Fibroblast of lung (primary cell): ENCODE results near the gene ZSCAN5C. TPM values are rescaled to one million over a fixed set of nuclear protein-coding genes. Genes with fewer than 3 reads are reported as not detected.

ENCODE experiments used
- DNase-seq, 2 donors: peaks; one replicate each; pipeline versions ENCODE4 v3.0.0 to v3.0.0-alpha.2; 2010; ENCODE audit warnings: low read depth in 2 of 2
- H2AFZ ChIP-seq: 2 replicates; pipeline ENCODE4 v1.5.1; 2012; ENCODE audit warnings: low read length, control low read depth, inconsistent platforms
- H3K27ac ChIP-seq: 2 replicates; pipeline ENCODE4 v1.5.1; 2011; ENCODE audit warnings: low read length, control low read depth; ENCODE audit not compliant: insufficient read depth
- H3K27me3 ChIP-seq: 2 replicates; pipeline ENCODE4 v1.5.1; 2011; ENCODE audit warnings: mild to moderate bottlenecking, low read length; ENCODE audit not compliant: control insufficient read depth, insufficient read depth
- H3K36me3 ChIP-seq: 2 replicates; pipeline ENCODE4 v1.5.1; 2011; ENCODE audit warnings: low read length; ENCODE audit not compliant: control insufficient read depth, insufficient read depth
- H3K4me1 ChIP-seq: 2 replicates; pipeline ENCODE4 v1.5.1; 2011; ENCODE audit warnings: low read length; ENCODE audit not compliant: control insufficient read depth, insufficient read depth; ENCODE audit errors: extremely low read depth
- H3K4me2 ChIP-seq: 2 replicates; pipeline ENCODE4 v1.5.1; 2011; ENCODE audit warnings: low read length, control low read depth; ENCODE audit not compliant: insufficient read depth; ENCODE audit errors: extremely low read depth
- H3K4me3 ChIP-seq, 4 experiments: fragments of 200-600 bp in 1 of 4; sonication (generic) in 1 of 4; replicated peaks in 1 of 4; 2 replicates each; pipeline ENCODE4 v1.5.1; 2011 to 2016; ENCODE audit warnings: low read length in 4 of 4, low read depth in 3 of 4, mild to moderate bottlenecking in 3 of 4, control low read depth in 2 of 4, inconsistent platforms in 1 of 4, mixed read lengths in 1 of 4; ENCODE audit not compliant: insufficient read depth in 1 of 4; ENCODE audit errors: control extremely low read depth in 1 of 4
- H3K79me2 ChIP-seq: 2 replicates; pipeline ENCODE4 v1.5.1; 2012; ENCODE audit warnings: mild to moderate bottlenecking, low read length, inconsistent platforms; ENCODE audit not compliant: control insufficient read depth, insufficient read depth
- H3K9ac ChIP-seq: 2 replicates; pipeline ENCODE4 v1.5.1; 2011; ENCODE audit warnings: mild to moderate bottlenecking, low read length, control low read depth; ENCODE audit not compliant: insufficient read depth
- H3K9me3 ChIP-seq: 2 replicates; pipeline ENCODE4 v1.5.1; 2012; ENCODE audit warnings: low read depth, low read length; ENCODE audit not compliant: control insufficient read depth, insufficient read depth
- H4K20me1 ChIP-seq: 2 replicates; pipeline ENCODE4 v1.5.1; 2011; ENCODE audit warnings: low read length; ENCODE audit not compliant: control insufficient read depth, insufficient read depth; ENCODE audit errors: extremely low read depth
- EZH2 ChIP-seq: IDR thresholded peaks from 2 replicates; pipeline ENCODE4 v1.5.1; 2012; ENCODE audit warnings: low read length, control low read depth, mild to moderate bottlenecking; ENCODE audit errors: missing control alignments
- polyA minus RNA-seq: library from RNA; depleted of rRNA, polyadenylated mRNA; stranded (reverse); fragments of >200 nt; gene quantifications from 2 replicates; pipeline ENCODE4 v1.2.3, GENCODE V29; 2011; ENCODE audit warnings: low replicate concordance
- polyA plus RNA-seq, 2 donors: library from polyadenylated mRNA; depleted of rRNA in 1 of 2; stranded (reverse) in 1 of 2; unstranded in 1 of 2; fragments of >200 nt; gene quantifications; 2 replicates each; pipeline ENCODE4 v1.2.1, GENCODE V29; 2011 to 2012; ENCODE audit warnings: missing spikeins in 1 of 2
- total RNA-seq: library from RNA; depleted of rRNA; stranded (reverse); fragments of >200 nt; gene quantifications from 2 replicates; pipeline ENCODE4 v1.2.1, GENCODE V29; 2014
- TF ChIP-seq, protein P1 (sequence below), 2 donors: IDR thresholded peaks in 1 of 2; conservative IDR thresholded peaks in 1 of 2; 1 replicate in 1 of 2; 2 replicates in 1 of 2; pipeline ENCODE4 v1.5.1; 2011 to 2012; ENCODE audit warnings: low read length in 2 of 2, control low read depth in 1 of 2, inconsistent platforms in 1 of 2, low read depth in 1 of 2, mild to moderate bottlenecking in 1 of 2

Gene ZSCAN5C
- total RNA-seq (not detected in 2 replicates), polyA plus RNA-seq (not detected in 2 replicates), polyA minus RNA-seq (not detected in 2 replicates)
- polyA plus RNA-seq (2012), result not detected in 2 replicates

DNA sequence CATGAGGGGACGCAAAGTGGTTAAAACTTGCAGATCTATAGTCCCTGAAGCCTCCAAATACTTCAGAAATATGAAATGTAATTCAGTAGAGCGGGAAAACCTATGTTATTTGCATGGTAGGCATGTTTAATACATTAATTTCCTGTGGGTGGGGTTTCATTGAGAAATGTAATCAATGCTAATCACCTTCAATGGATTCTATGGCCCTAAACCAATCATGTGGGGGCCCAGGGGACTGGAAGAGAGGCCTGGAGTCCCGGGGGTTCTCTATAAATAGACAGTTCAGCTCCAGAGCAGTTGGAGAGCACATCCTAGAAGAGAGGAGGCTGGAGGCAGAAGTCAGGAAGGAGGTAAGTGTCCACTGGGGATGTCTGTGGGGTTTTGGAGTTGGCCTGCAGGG is at the start of gene ZSCAN5C:
Gene ZSCAN5C (plus strand): TSS at position 301 of the 400 bp plus-strand sequence. CDS start 3,641 bp downstream, outside the sequence.
- H3K27ac ChIP-seq, result no peak within 1 kb of the TSS
- no peaks in the 10 kb centered on the region for H3K9me3 ChIP-seq
- no peaks in the 10 kb centered on the region for H3K4me1 ChIP-seq
- no peak within 1 kb of the TSS for H3K9ac ChIP-seq
- H3K79me2 ChIP-seq, result no peaks in the 10 kb centered on the region
- H3K4me2 ChIP-seq, result no peak within 1 kb of the TSS
- H3K27me3 ChIP-seq, result no peaks in the 10 kb centered on the region
- no peak for DNase-seq
- no peaks in the 10 kb centered on the region for H3K36me3 ChIP-seq
- TF ChIP-seq, protein P1, sequence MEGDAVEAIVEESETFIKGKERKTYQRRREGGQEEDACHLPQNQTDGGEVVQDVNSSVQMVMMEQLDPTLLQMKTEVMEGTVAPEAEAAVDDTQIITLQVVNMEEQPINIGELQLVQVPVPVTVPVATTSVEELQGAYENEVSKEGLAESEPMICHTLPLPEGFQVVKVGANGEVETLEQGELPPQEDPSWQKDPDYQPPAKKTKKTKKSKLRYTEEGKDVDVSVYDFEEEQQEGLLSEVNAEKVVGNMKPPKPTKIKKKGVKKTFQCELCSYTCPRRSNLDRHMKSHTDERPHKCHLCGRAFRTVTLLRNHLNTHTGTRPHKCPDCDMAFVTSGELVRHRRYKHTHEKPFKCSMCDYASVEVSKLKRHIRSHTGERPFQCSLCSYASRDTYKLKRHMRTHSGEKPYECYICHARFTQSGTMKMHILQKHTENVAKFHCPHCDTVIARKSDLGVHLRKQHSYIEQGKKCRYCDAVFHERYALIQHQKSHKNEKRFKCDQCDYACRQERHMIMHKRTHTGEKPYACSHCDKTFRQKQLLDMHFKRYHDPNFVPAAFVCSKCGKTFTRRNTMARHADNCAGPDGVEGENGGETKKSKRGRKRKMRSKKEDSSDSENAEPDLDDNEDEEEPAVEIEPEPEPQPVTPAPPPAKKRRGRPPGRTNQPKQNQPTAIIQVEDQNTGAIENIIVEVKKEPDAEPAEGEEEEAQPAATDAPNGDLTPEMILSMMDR (conservative IDR thresholded peaks at IDR 0.05 in 1 of 2, IDR thresholded peaks at IDR 0.05 in 1 of 2; ENCODE audit: low read depth in 1 of 2, low read length in 2 of 2), result no peak
- TF ChIP-seq EZH2, result no peak
- no peak within 1 kb of the TSS for H2AFZ ChIP-seq
- no peaks in the 10 kb centered on the region for H4K20me1 ChIP-seq
- H3K4me3 ChIP-seq, result no peak within 1 kb of the TSS

DNA sequence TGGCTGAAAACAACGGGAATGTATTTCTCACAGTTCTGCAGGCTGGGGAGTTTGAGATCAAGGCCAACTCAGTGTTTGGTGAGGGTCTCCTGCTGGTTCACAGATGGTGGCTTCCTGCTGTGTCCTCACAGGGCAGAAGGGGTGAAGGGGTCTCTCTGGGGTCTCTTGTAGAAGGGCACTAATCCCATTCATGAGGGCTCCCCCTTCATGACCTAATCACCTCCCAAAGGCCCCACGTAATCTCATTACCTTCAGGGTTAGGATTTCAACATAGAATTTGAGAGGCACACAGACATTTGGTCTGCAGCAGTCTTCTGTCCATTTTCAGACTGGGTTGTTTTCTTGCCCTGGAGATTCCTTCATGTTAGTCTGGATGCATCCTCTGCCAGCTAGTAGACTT is 49.4 kb upstream of the ZSCAN5C start:
- no peak overlapping the region for H3K27ac ChIP-seq
- no peak overlapping the region for H2AFZ ChIP-seq
- H3K4me2 ChIP-seq, result no peak overlapping the region
- H3K9me3 ChIP-seq, result no peaks in the 10 kb centered on the region
- no peaks in the 10 kb centered on the region for H4K20me1 ChIP-seq
- H3K36me3 ChIP-seq, result peaks cover 3% of the 10 kb centered on the region
- no peaks in the 10 kb centered on the region for H3K27me3 ChIP-seq
- no peaks in the 10 kb centered on the region for H3K4me1 ChIP-seq
- no peak for DNase-seq
- H3K9ac ChIP-seq, result no peak overlapping the region
- no peak overlapping the region for H3K4me3 ChIP-seq
- TF ChIP-seq, protein P1 (conservative IDR thresholded peaks at IDR 0.05 in 1 of 2, IDR thresholded peaks at IDR 0.05 in 1 of 2; ENCODE audit: low read depth in 1 of 2, low read length in 2 of 2), result no peak
- TF ChIP-seq EZH2, result no peak
- no peaks in the 10 kb centered on the region for H3K79me2 ChIP-seq

DNA sequence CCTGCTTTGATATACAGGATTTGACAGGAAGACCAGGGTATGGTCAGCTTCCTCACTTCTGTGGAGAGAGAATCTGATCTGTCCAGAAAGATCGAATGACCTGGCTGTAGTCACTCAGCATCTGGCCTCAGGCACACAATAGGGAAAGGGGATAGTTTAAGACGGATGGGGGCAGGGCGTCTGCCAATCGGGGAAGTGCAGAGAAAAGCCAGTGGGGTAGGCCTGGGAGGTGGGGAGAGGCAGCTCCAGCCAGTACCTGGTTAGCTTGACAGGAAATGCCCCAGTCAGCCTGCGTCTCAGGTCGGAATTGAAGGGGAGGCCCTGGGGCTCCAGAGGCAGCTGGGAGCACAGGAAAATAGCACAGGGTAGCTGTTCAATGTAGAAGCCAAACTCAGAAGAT is 48.6 kb upstream of the ZSCAN5C start:
- TF ChIP-seq, protein P1 (conservative IDR thresholded peaks at IDR 0.05 in 1 of 2, IDR thresholded peaks at IDR 0.05 in 1 of 2; ENCODE audit: low read depth in 1 of 2, low read length in 2 of 2), result no peak
- TF ChIP-seq EZH2, result no peak
- DNase-seq, result no peak
- no peak overlapping the region for H3K4me2 ChIP-seq
- H3K27ac ChIP-seq, result no peak overlapping the region
- H3K79me2 ChIP-seq, result no peaks in the 10 kb centered on the region
- H3K27me3 ChIP-seq, result no peaks in the 10 kb centered on the region
- no peak overlapping the region for H3K4me3 ChIP-seq
- H2AFZ ChIP-seq, result no peak overlapping the region
- H3K9ac ChIP-seq, result no peak overlapping the region
- H3K4me1 ChIP-seq, result no peaks in the 10 kb centered on the region
- no peaks in the 10 kb centered on the region for H4K20me1 ChIP-seq
- H3K9me3 ChIP-seq, result no peaks in the 10 kb centered on the region
- H3K36me3 ChIP-seq, result peaks cover 3% of the 10 kb centered on the region
